K562 (cell line): Measurements from ENCODE around the gene ALG5. TPM values are rescaled to one million over a fixed set of nuclear protein-coding genes. Genes with fewer than 3 reads are reported as not detected.

Experiments used
- ATAC-seq: fragments of 200-7000 bp; cut with Tn5 transposase; 3 replicates; pipeline ENCODE4 v1.9.1; 2020; ENCODE audit warnings: moderate library complexity
- BruUV-seq: library from RNA; stranded (reverse); fragments of 400-500 nt; replicated peaks from 2 replicates; lab custom pipeline; 2021; lab: Mats Ljungman, UMichigan
- CTCF ChIA-PET: fragments of 300-600 bp; formaldehyde crosslinking; extraction: SDS; loops from one replicate; lab custom pipeline; 2021; ENCODE audit warnings: low intra/inter-chr PET ratio; lab: Yijun Ruan, JAX
- POLR2A ChIA-PET: fragments of 300-600, 350-650 bp; sonication (Branson Sonifier 250); formaldehyde crosslinking; extraction: SDS; loops from one replicate; lab custom pipeline; 2021; ENCODE audit warnings: antibody characterized with exemption, inconsistent platforms; lab: Yijun Ruan, JAX
- DNase-seq, 4 experiments: peaks; one replicate each; pipeline versions ENCODE4 v3.0.0 to v3.0.0-alpha.2; 2011 to 2018; ENCODE audit warnings: low spot score in 3 of 4, mixed read lengths in 3 of 4; ENCODE audit errors: extremely low read depth in 1 of 4
- FAIRE-seq: peaks from 2 replicates; lab custom pipeline; 2011; peaks lifted over from hg19 to GRCh38; lab: Jason Lieb, UNC
- H2AFZ ChIP-seq: 2 replicates; pipeline ENCODE4 v1.6.0; 2011; ENCODE audit warnings: low read depth, low read length, control low read depth, inconsistent platforms
- H3K27ac ChIP-seq: fragments of 200-600 bp; 3 replicates; pipeline ENCODE4 v1.8.0; 2011; ENCODE audit warnings: low read depth, mild to moderate bottlenecking, control low read depth, inconsistent platforms, low read length, moderate library complexity, mixed read lengths; ENCODE audit errors: extremely low read depth
- H3K27me3 ChIP-seq, 2 experiments: fragments of 300-600 bp in 1 of 2; 2 replicates in 1 of 2; 3 replicates in 1 of 2; pipeline versions ENCODE4 v1.6.0 to v1.8.0; 2011; ENCODE audit warnings: inconsistent platforms in 2 of 2, low read length in 2 of 2, mild to moderate bottlenecking in 1 of 2, mixed read lengths in 1 of 2, moderate library complexity in 1 of 2; ENCODE audit not compliant: control insufficient read depth in 2 of 2, insufficient read depth in 2 of 2
- H3K36me3 ChIP-seq: fragments of 300-600 bp; 3 replicates; pipeline ENCODE4 v1.8.0; 2011; ENCODE audit warnings: mild to moderate bottlenecking, low read length, inconsistent platforms; ENCODE audit not compliant: control insufficient read depth, insufficient read depth
- H3K4me1 ChIP-seq, 2 experiments: fragments of 200-600 bp in 1 of 2; replicated peaks in 1 of 2; 2 replicates in 1 of 2; 3 replicates in 1 of 2; pipeline versions ENCODE4 v1.5.1 to v1.8.0; 2011; ENCODE audit warnings: inconsistent platforms in 2 of 2, low read length in 2 of 2, mild to moderate bottlenecking in 1 of 2, mixed read lengths in 1 of 2, moderate library complexity in 1 of 2; ENCODE audit not compliant: control insufficient read depth in 2 of 2, insufficient read depth in 2 of 2
- H3K4me2 ChIP-seq: 2 replicates; pipeline ENCODE4 v1.6.1; 2011; ENCODE audit warnings: low read length, control low read depth, inconsistent platforms, mixed read lengths; ENCODE audit not compliant: insufficient read depth
- H3K4me3 ChIP-seq: fragments of 200-600 bp; sonication (generic), shearing (Covaris generic); 2 replicates; pipeline ENCODE4 v1.5.1; 2016; ENCODE audit warnings: control low read depth, inconsistent platforms
- H3K79me2 ChIP-seq: fragments of 200-600 bp; 3 replicates; pipeline ENCODE4 v1.8.0; 2011; ENCODE audit warnings: low read length, inconsistent platforms; ENCODE audit not compliant: control insufficient read depth, insufficient read depth
- H3K9ac ChIP-seq, 2 experiments: 2 replicates each; pipeline versions ENCODE4 v1.6.0 to v1.6.1; 2011; ENCODE audit warnings: low read depth in 2 of 2, low read length in 2 of 2, control low read depth in 1 of 2, inconsistent platforms in 1 of 2, mild to moderate bottlenecking in 1 of 2, mixed read lengths in 1 of 2; ENCODE audit not compliant: insufficient read depth in 1 of 2
- H3K9me1 ChIP-seq: one replicate; pipeline ENCODE4 v1.6.0; 2011; ENCODE audit warnings: inconsistent platforms, mild to moderate bottlenecking, low read length, moderate library complexity; ENCODE audit not compliant: control insufficient read depth, insufficient read depth
- H3K9me3 ChIP-seq: replicated peaks from 2 replicates; pipeline ENCODE4 v1.5.1; 2011; ENCODE audit warnings: low read depth, low read length, inconsistent platforms; ENCODE audit not compliant: control insufficient read depth, insufficient read depth
- H4K20me1 ChIP-seq: replicated peaks from 2 replicates; pipeline ENCODE4 v1.6.1; 2011; ENCODE audit warnings: low read length, inconsistent platforms, mixed read lengths; ENCODE audit not compliant: control insufficient read depth, insufficient read depth
- CBX8 ChIP-seq: fragments of 200-600 bp; sonication (generic); IDR thresholded peaks from 2 replicates; pipeline ENCODE4 v1.6.1; 2012; ENCODE audit warnings: borderline replicate concordance, mixed run types, low read depth, mild to moderate bottlenecking, moderate library complexity, mixed read lengths, low read length, control low read depth, inconsistent platforms; ENCODE audit not compliant: poor library complexity, severe bottlenecking; ENCODE audit errors: extremely low read depth
- KLF10 ChIP-seq: fragments of 250-450 bp; sonication (Bioruptor Pico); IDR thresholded peaks from 2 replicates; pipeline ENCODE4 v1.6.1; 2021; ENCODE audit warnings: matching md5 sums
- NCOA1 ChIP-seq: fragments of 450-650 bp; IDR thresholded peaks from 2 replicates; pipeline ENCODE4 v1.6.1; 2016; ENCODE audit warnings: low read depth
- POLR3A ChIP-seq: IDR thresholded peaks from 2 replicates; pipeline ENCODE4 v1.6.1; 2011; ENCODE audit warnings: borderline replicate concordance, mild to moderate bottlenecking, moderate library complexity; ENCODE audit not compliant: insufficient read length, insufficient read depth; ENCODE audit errors: extremely low read depth
- SRF ChIP-seq, 2 experiments: fragments of 250-450, 450-650 bp in 1 of 2; sonication (Bioruptor Pico) in 1 of 2; sonication (generic) in 1 of 2; formaldehyde crosslinking; IDR thresholded peaks; 2 replicates each; pipeline versions ENCODE4 v1.5.0 to v1.5.1; 2020 to 2022; ENCODE audit warnings: mild to moderate bottlenecking in 1 of 2, missing genetic modification reagents in 1 of 2
- WGBS: fragments of 100-300 bp; shearing (Covaris generic); methylation state at CpG from one replicate; pipeline ENCODE4 v1.1.6; 2016; ENCODE audit warnings: low coverage, mixed read lengths; ENCODE audit not compliant: insufficient coverage; ENCODE audit errors: missing lambda C conversion rate; 5-methylcytosine and 5-hydroxymethylcytosine counted together
- in situ Hi-C: fragments of 300-500 bp; cut with MboI; formaldehyde crosslinking; loops from 4 replicates; pipeline ENCODE4 v1.15.0; 2018; ENCODE audit warnings: inconsistent platforms, mixed read lengths
- intact Hi-C: fragments of 100-400 bp; cut with micrococcal nuclease; formaldehyde crosslinking; loops from 2 replicates; pipeline ENCODE4 v1.14.2; 2022
- polyA plus RNA-seq, 8 experiments: library from polyadenylated mRNA; depleted of rRNA in 4 of 8; stranded (reverse) in 5 of 8; unstranded in 3 of 8; fragments of >200 nt; fragmentation: Nextera tagmentation in 2 of 8; fragmentation: Illumina TruSeq in 1 of 8; extraction: Ambion mirVana in 2 of 8; extraction: Trizol in 1 of 8; gene quantifications; 2 replicates each; pipeline versions ENCODE4 v1.2.1 to v1.2.3, GENCODE V29; 2011 to 2014; ENCODE audit warnings: inconsistent platforms in 1 of 8, missing spikeins in 1 of 8
- total RNA-seq, 7 experiments: library from RNA; depleted of rRNA in 6 of 7; stranded (reverse); fragments of >200 nt in 6 of 7; fragmentation: Illumina TruSeq in 2 of 7; extraction: Trizol in 2 of 7; gene quantifications; 2 replicates each; pipeline versions ENCODE4 v1.2.1 to v1.2.3, GENCODE V29; 2011 to 2021; ENCODE audit warnings: low replicate concordance in 1 of 7
- TF ChIP-seq, protein P1 (sequence below): conservative IDR thresholded peaks from 2 replicates; pipeline ENCODE4 v1.6.1; 2011; ENCODE audit warnings: low read depth, mild to moderate bottlenecking, low read length; ENCODE audit not compliant: control insufficient read depth
- TF ChIP-seq, protein P2 (sequence below): sonication (generic); formaldehyde crosslinking; IDR thresholded peaks from 2 replicates; pipeline ENCODE4 v1.8.0; 2022; ENCODE audit warnings: mild to moderate bottlenecking, missing genetic modification reagents

Gene ALG5
- total and polyA plus RNA-seq, 9 of the 15 experiments (the other 6 are each of a cell fraction or from before 2014, with no cell fraction given), result 33.6 to 80.5 (median 48.2) TPM

DNA sequence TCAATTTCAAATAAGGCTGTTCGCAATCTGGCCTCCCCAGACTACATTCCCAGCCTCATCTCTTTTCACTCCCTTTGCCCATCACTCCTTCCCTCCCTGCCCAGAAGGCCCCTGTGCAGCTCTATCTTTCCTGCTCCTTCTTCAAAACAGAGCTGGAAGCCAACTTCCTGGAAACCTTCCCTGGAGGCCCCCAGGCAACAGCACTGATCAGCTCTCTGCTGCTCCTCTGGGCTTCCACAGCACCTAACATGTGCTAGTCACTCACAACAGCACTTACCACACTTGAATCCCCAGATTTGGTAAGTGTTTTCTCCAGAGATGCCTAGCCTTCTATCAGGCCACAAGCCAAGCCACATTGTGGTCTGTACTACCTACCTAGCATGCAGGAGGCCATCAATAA, 88.6 kb downstream of the ALG5 start:
- H3K4me1 ChIP-seq, result no peaks in the 10 kb centered on the region
- no peaks in the 10 kb centered on the region for H4K20me1 ChIP-seq
- H3K36me3 ChIP-seq, result no peaks in the 10 kb centered on the region
- no peak overlapping the region for H3K4me3 ChIP-seq
- TF ChIP-seq, protein P1, sequence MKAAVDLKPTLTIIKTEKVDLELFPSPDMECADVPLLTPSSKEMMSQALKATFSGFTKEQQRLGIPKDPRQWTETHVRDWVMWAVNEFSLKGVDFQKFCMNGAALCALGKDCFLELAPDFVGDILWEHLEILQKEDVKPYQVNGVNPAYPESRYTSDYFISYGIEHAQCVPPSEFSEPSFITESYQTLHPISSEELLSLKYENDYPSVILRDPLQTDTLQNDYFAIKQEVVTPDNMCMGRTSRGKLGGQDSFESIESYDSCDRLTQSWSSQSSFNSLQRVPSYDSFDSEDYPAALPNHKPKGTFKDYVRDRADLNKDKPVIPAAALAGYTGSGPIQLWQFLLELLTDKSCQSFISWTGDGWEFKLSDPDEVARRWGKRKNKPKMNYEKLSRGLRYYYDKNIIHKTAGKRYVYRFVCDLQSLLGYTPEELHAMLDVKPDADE, result no peak
- TF ChIP-seq NCOA1 (no peak), KLF10 (CRISPR knock-in tag) (no peak), CBX8 (no peak), POLR3A (no peak), SRF (CRISPR knock-in tag; IDR thresholded peaks at IDR 0.05) (no peak)
- TF ChIP-seq, protein P2, sequence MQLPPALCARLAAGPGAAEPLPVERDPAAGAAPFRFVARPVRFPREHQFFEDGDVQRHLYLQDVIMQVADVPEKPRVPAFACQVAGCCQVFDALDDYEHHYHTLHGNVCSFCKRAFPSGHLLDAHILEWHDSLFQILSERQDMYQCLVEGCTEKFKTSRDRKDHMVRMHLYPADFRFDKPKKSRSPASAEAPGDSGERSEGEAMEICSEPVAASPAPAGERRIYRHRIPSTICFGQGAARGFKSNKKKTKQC (CRISPR knock-in tag), result no peak
- POLR2A ChIA-PET, result interaction anchor here (1.3 kb wide), 1 partner anchor 12 kb away, joined by 4 read pairs; no protein-coding TSS in a partner anchor
- CTCF ChIA-PET, result no interaction called here
- no peak overlapping the region for H3K9ac ChIP-seq
- no peak overlapping the region for H2AFZ ChIP-seq
- FAIRE-seq (no peak), ATAC-seq (no peak), DNase-seq (no peak)
- no peak overlapping the region for H3K27ac ChIP-seq
- no peaks in the 10 kb centered on the region for H3K79me2 ChIP-seq
- H3K4me2 ChIP-seq, result no peak overlapping the region
- intact Hi-C loops (no loop called here), in situ Hi-C loops (no loop called here)
- H3K9me3 ChIP-seq, result no peaks in the 10 kb centered on the region
- 56% methylated on average over 1 of the region's 1 CpG for WGBS
- no peaks in the 10 kb centered on the region for H3K9me1 ChIP-seq
- BruUV-seq, result no TSS peak
- H3K27me3 ChIP-seq, result peaks cover 0 to 4% of the 10 kb centered on the region in 2 experiments; a peak in 3 of 5 replicates
